Peyer's patch (tissue), 4 donors: ENCODE measurements around the gene FNBP1. TPM values are rescaled to one million over a fixed set of nuclear protein-coding genes. Genes with fewer than 3 reads are reported as not detected.
"Not testable (repeated sequence)": the region's sequence is repeated elsewhere in the genome, so short reads cannot be mapped to it uniquely, and the experiment has no call there.

ENCODE experiments used
- DNase-seq, 3 donors: peaks; one replicate each; pipeline ENCODE4 v3.0.0-alpha.2; 2017 to 2019
- H3K27ac ChIP-seq, 4 donors: fragments of 200-600 bp; sonication (generic); one replicate each; pipeline ENCODE4 v1.5.1; 2016 to 2019
- H3K27me3 ChIP-seq, 2 donors: fragments of 200-600 bp; sonication (generic); one replicate each; pipeline ENCODE4 v1.5.1; 2019
- H3K36me3 ChIP-seq, 3 donors: fragments of 200-600 bp; sonication (generic); one replicate each; pipeline ENCODE4 v1.5.1; 2016 to 2019
- H3K4me1 ChIP-seq, 4 donors: fragments of 200-600 bp; sonication (generic); one replicate each; pipeline ENCODE4 v1.5.1; 2016 to 2019
- H3K4me3 ChIP-seq, 4 donors: fragments of 200-600 bp; sonication (generic); 1 replicate in 3 of 4; 2 replicates in 1 of 4; pipeline ENCODE4 v1.5.1; 2016 to 2019; ENCODE audit warnings: mild to moderate bottlenecking in 1 of 4
- H3K9me3 ChIP-seq, 4 donors: fragments of 200-600 bp; sonication (generic); one replicate each; pipeline ENCODE4 v1.5.1; 2016 to 2019; ENCODE audit warnings: mild to moderate bottlenecking in 1 of 4
- POLR2A ChIP-seq, 2 donors: fragments of 450-650 bp; IDR thresholded peaks; one replicate each; pipeline ENCODE4 v1.5.1; 2017; ENCODE audit warnings: antibody characterized with exemption in 2 of 2, mild to moderate bottlenecking in 2 of 2, moderate library complexity in 2 of 2
- total RNA-seq, 4 donors: library from RNA; depleted of rRNA; stranded (reverse); fragments of >200 nt; gene quantifications; one replicate each; pipeline ENCODE4 v1.1.0, GENCODE V29; 2016
- TF ChIP-seq, protein P1 (sequence below), 6 experiments: fragments of 450-650 bp in 4 of 6; fragments of 200-600 bp in 2 of 6; sonication (generic) in 1 of 6; IDR thresholded peaks; one replicate each; pipeline ENCODE4 v1.5.1; 2017 to 2019; ENCODE audit warnings: antibody characterized with exemption in 6 of 6, mild to moderate bottlenecking in 3 of 6, moderate library complexity in 1 of 6

Gene FNBP1
- total RNA-seq, 4 donors from 2014 or later, result 9.8 to 163 (median 22.2) TPM

GRCh38 chr9:129998491-129999140, 44.4 kb downstream of the FNBP1 start:
- TF ChIP-seq, protein P1, sequence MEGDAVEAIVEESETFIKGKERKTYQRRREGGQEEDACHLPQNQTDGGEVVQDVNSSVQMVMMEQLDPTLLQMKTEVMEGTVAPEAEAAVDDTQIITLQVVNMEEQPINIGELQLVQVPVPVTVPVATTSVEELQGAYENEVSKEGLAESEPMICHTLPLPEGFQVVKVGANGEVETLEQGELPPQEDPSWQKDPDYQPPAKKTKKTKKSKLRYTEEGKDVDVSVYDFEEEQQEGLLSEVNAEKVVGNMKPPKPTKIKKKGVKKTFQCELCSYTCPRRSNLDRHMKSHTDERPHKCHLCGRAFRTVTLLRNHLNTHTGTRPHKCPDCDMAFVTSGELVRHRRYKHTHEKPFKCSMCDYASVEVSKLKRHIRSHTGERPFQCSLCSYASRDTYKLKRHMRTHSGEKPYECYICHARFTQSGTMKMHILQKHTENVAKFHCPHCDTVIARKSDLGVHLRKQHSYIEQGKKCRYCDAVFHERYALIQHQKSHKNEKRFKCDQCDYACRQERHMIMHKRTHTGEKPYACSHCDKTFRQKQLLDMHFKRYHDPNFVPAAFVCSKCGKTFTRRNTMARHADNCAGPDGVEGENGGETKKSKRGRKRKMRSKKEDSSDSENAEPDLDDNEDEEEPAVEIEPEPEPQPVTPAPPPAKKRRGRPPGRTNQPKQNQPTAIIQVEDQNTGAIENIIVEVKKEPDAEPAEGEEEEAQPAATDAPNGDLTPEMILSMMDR (IDR thresholded peaks at IDR 0.05), result no peak
- TF ChIP-seq POLR2A (IDR thresholded peaks at IDR 0.05), result no peak
- H3K36me3 ChIP-seq, result no peaks in the 10 kb centered on the region
- H3K4me3 ChIP-seq, result no peak overlapping the region
- no peaks in the 10 kb centered on the region for H3K9me3 ChIP-seq
- H3K27me3 ChIP-seq, result no peaks in the 10 kb centered on the region
- peak in 1 of 3 donors; percentile 18 for DNase-seq
- peaks cover 0 to 20% (median 5%) of the 10 kb centered on the region in 4 donors for H3K4me1 ChIP-seq
- peak overlapping the region in 2 of 4 donors; percentile 49 to 55 for H3K27ac ChIP-seq

DNA sequence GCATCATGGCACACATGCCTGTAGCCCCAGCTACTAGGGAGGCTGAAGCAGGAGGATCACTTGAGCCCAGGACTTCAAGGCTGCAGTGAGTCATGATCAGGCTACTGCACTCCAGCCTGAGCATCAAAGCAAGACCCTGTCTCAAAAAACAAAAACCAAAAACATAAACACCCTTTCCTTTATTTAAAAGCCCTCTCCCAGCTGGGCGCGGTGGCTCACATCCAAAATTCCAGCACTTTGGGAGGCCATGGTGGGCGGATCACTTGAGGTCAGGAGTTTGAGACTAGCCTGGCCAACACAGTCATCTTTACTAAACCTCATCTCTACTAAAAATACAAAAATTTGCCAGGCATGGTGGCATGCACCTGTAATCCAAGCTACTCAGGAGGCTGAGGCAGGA, 45.3 kb downstream of the FNBP1 start:
- not testable (repeated sequence) for H3K9me3 ChIP-seq, H3K4me3 ChIP-seq, H3K27me3 ChIP-seq, DNase-seq, H3K36me3 ChIP-seq
- Histone ChIP-seq H3K4me1 (peaks cover 0 to 20% (median 5%) of the 10 kb centered on the region in 4 donors), H3K27ac (peak overlapping the region in 1 of 4 donors; percentile 27)

- DNase-seq, result peak in 1 of 3 donors; percentile 15
- H3K9me3 ChIP-seq, result no peaks in the 10 kb centered on the region
- H3K4me3 ChIP-seq, result no peak overlapping the region
- peaks cover 0 to 21% (median 6%) of the 10 kb centered on the region in 4 donors for H3K4me1 ChIP-seq
- no peaks in the 10 kb centered on the region for H3K36me3 ChIP-seq
- TF ChIP-seq, protein P1 (IDR thresholded peaks at IDR 0.05), result no peak
- no peak for TF ChIP-seq POLR2A (IDR thresholded peaks at IDR 0.05)
- no peaks in the 10 kb centered on the region for H3K27me3 ChIP-seq
- H3K27ac ChIP-seq, result peak overlapping the region; percentile 50 to 71 (median 63)
Observed at GRCh38 chr9:129996161-129996830, 46.7 kb downstream of the FNBP1 start.

GRCh38 chr9:129995409-129996160, 47.4 kb downstream of the FNBP1 start:
- no peaks in the 10 kb centered on the region for H3K27me3 ChIP-seq
- DNase-seq, result peak in 2 of 3 donors; percentile 60 to 61
- H3K4me1 ChIP-seq, result peaks cover 0 to 28% (median 10%) of the 10 kb centered on the region in 4 donors
- no peak overlapping the region for H3K4me3 ChIP-seq
- TF ChIP-seq, protein P1 (IDR thresholded peaks at IDR 0.05), result no peak
- TF ChIP-seq POLR2A (IDR thresholded peaks at IDR 0.05), result no peak
- H3K36me3 ChIP-seq, result no peaks in the 10 kb centered on the region
- peak overlapping the region; percentile 50 to 71 (median 63) for H3K27ac ChIP-seq
- no peaks in the 10 kb centered on the region for H3K9me3 ChIP-seq

- Histone ChIP-seq H3K9me3 (no peaks in the 10 kb centered on the region), H3K27ac (peak overlapping the region; percentile 50 to 71 (median 63)), H3K27me3 (no peaks in the 10 kb centered on the region), H3K4me1 (peaks cover 0 to 35% (median 10%) of the 10 kb centered on the region in 4 donors), H3K4me3 (no peak overlapping the region), H3K36me3 (no peaks in the 10 kb centered on the region)
- no peak for DNase-seq
- no peak for TF ChIP-seq POLR2A (IDR thresholded peaks at IDR 0.05)
- TF ChIP-seq, protein P1 (IDR thresholded peaks at IDR 0.05), result no peak
Observed at GRCh38 chr9:129994882-129995281, 48.1 kb downstream of the FNBP1 start.

DNA sequence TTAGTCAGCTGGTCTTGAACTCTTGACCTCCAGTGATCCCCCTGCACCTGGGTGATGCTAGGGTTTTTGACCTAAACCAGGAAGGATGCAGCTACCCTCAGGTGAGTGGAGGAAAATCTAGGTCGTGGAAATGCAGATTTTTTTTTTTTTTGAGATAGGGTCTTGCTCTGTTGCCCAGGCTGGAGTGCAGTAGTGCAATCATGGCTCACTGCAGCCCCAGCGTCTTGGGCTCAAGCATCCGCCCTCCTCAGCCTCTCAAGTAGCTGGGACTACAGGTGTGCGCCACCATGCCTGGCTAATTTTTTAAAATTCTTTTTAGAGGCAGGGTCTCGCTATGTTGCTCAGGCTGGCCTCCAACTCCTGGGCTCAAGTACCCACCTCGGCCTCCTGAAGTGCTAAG, 51.9 kb downstream of the FNBP1 start:
- H3K4me3 ChIP-seq, H3K27me3 ChIP-seq, H3K9me3 ChIP-seq, H3K36me3 ChIP-seq: not testable (repeated sequence)
- Histone ChIP-seq H3K27ac (peak overlapping the region; percentile 37 to 74 (median 60)), H3K4me1 (peaks cover 0 to 40% (median 15%) of the 10 kb centered on the region in 4 donors)
- DNase-seq, result peak in 1 of 3 donors; percentile 16
